Activated CD4-positive, alpha-beta T cell treated with anti-CD3 and anti-CD28 coated beads, Interleukin-2, amount 50 U/mL, for 16 hours (primary cell): ENCODE measurements around the gene RIPK3.
"Not testable (repeated sequence)": the region's sequence is repeated elsewhere in the genome, so short reads cannot be mapped to it uniquely, and the experiment has no call there.

Experiments
- DNase-seq: peaks from one replicate; pipeline ENCODE4 v3.0.0-alpha.2; 2020

Gene RIPK3

DNA sequence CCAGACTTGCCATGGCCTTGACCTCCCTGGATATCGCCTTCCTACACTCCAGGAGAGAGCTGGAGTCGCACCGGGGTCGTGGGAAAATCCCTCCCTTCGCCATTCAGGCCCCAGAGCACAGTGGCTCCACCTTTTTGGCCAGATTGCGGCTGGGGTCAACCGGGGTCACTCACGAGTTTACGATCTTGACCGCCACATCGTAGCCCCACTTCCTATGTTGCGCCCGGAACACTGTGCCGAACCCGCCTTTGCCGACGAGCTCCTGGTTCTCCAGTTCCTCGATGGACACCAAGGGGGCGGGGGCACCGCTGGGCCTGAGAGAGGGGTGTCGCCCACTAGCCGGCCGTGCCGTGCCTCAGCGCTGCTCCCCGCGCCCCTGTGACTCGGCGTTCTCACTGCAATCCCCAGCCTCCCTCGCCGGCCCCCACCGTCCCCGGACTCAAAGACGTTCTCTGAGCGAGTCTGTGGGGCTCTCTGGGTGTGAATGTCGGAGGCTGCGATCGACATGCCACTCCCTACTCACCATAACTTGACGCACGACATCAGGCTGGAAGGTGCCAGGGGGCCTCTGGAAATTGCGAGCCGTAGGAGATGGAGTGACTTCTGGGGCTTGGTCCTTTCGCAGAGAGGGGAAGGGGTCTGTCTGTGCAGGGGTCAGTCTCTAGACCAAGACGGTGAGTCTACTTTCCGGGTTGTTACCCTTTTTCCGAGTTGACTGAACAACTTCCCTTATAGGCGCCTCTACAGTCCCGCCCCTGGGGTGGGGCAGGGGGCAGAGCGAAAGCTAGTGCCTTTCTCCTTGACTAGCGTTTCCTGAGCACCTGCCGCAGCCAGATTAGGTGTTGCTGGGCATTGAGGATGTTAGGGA, at the start of gene RIPK3:
Gene RIPK3 (minus strand): TSS at position 708 of the 868 bp plus-strand sequence. CDS start 165 bp downstream, at position 543.
- DNase-seq, result peak; percentile 67

DNA sequence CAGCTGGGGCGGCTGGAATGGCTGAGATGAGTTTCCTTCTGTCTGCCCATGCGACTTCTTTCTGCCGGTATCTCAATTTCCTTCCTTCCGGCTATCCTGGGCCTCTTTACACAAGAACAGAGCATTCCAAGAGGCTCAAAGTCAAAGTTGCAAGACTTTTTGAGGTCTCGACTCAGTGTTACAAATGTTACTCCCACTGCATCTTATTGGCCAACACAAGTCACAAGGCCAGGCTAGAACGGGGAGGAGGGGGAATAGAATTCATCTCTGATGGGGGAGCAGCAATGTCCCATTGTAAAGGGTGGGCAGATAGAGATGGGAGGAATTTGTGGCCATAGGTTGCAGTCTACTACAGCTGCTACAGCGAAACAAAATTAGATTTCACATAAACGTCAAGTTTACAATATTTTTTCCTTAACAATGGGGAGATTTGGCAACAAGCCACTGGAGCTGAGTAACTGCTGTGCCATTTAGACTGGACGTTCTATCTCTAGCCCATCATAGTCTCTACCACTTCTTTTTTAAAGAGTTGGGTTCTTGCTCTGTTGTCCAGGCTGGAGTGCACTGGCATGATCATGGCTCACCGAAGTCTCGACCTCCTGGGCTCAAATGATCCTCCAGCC, 49.5 kb upstream of the RIPK3 start:
- no peak for DNase-seq

DNA sequence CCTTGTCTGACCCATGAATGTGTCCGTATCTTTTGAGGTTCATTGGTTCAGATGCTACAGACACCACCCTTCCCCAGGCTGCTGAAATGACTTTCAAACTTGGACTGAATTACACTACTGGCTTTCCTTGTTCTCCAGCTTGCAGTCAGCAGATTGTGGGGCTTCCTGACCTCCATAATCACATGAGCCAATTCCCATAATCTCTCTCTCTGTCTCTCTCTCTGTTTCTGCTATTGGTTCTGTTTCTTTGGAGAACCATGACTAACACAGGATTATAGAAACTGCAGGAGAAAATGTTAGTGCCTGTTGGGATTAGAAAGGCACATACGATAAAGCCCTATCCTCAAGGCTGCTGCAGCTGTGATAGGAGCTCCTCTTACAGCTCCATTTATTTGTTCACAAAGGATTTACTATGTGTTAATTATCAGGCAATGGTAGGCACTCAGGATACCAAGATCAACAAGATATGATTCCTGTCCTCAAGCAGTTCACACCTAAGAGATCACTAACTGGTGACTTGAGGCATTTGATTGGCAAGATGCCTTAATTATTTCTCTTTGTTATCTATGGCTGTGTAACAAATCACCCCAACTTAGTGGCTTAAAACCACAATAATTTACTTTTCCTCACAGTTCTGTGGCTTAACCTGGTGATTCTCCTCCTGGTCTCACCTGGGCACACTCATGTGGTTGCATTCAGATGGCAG, 48.8 kb upstream of the RIPK3 start:
- no peak for DNase-seq

DNA sequence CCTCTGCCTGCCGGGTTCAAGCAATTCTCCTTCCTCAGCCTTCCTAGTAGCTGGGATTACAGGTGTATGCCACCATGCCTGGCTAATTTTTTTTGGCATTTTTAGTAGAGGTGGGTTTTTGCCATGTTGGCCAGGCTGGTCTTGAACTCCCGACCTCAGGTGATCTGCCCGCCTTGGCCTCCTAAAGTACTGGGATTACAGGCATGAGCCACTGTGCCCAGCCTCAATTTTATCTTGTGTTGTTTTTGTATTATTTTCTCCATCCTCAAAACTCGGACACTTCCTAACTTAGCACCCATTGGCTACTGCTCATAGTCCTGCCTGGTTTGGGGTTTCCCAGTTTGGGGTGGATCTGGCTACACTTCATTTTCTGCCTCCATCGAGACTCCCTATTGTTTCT, 47.8 kb upstream of the RIPK3 start:
- not testable (repeated sequence) for DNase-seq

DNA sequence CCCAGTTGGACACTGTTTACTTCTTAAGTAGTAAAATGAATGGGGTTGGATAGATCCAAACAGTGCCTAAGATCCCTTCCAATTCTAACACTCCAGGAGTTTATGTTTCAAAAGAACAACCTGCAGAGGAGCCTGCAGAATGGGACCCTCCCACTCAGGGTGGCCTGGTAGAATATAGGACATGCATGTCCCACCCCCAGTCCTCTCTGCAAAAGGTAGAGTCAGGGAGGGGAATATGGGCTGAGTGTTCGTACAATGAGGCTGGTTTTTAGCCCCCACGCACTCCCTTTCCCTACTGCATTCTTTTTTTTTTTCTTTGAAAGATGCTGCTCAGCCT, 47.2 kb upstream of the RIPK3 start:
- DNase-seq, result no peak

DNA sequence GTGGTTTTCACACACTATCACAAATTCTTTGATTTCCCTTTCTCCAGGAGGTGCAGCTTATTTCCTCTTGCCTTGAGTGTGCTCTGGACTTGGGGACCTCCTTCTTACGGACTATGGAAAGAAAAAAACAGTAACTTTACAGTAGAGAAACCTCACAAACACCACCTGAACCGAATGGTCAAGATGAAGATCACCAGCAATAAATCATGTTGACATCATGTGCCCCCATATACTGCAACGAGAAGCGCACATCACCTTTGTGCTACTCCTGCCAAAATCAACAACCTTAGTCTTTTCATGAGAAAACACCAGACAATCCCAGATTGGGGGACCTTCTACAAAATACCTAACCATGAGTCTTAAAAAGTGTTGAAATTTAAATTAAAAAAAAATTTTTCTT, 45.7 kb upstream of the RIPK3 start:
- no peak for DNase-seq

DNA sequence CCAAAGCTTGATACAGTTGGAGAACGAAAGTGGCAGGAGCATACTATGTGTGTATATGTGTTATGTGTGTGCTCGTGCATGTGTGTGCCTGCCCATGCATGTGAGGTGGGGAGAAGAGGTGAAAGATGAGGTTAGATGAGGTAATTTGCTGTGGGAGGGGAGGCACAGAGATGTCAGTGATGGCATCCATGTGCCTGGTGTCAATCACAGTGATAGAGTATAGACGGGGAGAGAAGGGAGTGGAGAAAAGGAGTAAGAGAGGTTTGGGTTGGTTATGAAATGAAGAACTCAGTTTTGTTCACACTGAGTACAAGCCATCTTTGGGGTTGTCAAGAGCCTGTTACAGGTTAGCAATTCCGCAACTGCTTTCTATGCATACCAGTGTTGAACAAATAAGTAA, 44.4 kb upstream of the RIPK3 start:
- no peak for DNase-seq

DNA sequence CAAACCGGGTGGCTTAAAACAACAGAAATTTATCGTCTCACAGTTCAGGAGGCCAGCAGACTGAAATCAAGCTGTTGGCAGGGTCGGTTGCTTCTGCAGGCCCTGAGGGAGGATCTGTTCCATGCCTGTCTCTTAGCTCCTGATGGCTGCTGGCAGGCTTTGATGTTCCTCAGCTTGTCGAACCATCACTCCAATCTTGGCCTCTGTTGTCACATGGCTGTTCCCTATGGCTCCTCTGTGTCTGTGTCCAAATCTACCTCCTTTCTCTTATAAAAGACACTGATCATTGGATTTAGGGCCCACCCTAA, 42.2 kb upstream of the RIPK3 start:
- no peak for DNase-seq

DNA sequence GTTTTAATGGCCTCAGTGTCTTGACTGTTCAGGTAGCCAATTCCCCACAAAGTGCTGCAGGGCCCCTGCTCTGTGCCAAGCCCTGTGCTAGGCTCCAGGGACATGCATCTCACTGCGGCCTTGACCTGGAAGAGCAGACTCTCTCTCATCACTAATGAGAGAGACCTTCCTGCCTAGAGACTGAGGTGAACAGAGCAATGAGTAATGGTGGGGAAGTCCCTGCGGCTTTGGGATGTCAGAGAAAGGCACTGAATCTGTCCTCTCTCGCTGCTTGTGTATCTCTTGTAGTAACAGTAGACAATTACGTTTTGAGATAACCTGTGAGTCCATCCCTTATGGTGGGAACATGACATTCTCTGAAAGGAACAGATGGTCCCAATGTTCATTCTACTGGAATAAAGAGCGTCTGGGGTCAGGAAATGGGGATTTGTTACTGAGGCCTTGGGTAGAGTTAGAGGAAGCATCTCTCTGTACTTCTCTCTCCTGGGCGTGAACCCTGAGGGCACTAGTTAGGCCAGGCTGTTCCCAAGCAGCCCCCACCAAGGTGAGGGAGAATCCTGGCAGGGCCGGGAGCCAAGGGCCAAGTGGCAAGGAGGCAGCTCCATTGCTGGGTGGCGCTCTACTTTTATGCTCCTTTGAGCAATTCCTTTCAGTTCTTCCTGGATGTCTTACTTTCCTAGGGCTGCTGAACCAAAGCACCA, 41.7 kb upstream of the RIPK3 start:
- DNase-seq, result no peak

DNA sequence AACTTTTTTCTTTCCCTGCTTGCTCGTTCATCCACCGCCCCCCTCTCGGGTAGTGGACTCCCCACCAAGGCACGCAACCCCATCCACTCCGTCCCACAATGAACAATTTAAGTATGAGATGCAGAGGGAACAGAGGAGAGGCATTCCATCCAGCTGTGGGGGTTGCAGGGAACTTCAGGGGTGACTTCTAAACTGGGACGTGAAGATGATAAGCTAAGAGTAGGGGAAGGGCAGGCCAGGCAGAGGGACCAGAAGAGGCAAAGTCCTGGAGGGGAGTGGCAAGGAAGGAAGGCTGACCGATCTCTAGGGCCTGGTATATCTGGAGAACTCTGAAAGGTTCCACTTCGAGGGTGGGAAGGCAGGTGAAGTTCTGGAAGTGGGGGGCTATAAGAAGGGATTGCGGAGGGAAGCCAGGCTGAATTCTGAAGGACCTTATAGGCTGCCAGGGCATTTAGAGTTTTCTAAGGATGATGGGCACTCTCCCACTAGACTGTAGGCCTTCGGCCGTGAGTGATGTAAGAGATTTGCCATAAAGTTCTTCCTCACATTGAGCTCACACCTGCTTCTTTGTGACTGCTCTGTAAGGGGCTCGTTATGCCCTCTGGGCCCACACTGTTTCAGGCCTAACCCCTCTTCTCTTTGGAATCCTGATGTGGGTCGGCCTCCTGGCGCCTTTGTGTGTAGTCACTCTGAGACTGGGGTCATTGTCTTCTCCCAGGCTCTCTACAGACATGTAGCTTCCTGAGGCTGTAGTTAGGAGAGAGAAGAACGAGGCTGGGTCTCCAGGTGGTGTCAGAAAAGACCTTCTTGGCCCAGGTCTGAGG, 40.3 kb upstream of the RIPK3 start:
- no peak for DNase-seq

DNA sequence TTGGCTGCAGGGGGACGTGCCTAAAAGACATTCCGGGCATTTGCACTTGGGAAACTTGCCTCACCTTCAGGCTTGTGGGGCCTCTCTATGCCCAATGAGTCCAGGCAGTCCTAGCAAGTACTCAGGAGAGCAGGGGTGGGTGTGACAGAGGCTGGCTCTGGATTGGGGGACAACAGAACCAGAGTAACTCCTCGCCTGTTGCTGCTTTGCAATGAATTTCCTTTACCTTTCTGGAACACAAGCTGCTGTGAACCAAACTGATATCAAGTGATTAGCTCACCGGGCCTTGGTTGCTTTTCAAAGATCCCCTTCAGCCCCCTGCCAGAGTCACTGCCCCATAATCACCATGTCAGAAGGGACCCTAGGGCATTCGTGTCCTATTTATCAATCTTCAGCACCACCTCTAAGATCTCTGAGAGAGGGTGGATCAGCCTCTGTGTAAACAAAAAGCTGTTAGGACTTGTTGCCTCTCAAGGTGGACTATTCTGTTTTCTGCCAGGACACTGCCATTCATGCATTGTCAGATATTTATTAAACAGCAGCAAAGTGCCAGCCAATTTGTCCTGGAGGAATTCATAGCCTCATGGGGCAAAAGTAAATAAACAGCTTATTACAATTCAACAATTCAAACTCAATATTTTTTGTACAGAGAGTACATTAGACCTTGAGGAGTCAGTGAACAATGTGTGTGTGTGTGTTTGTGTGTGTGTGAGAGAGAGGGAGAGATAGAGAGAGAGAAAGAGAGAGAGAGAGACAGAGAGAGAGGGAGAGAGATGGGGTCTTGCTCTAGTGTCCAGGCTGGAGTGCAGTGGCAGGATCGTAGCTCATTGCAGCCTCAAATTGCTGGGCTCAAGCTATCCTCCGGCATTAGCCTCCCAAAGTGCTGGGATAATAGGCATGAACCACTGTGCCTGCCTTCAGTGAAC, 39.5 kb upstream of the RIPK3 start:
- DNase-seq, result no peak

DNA sequence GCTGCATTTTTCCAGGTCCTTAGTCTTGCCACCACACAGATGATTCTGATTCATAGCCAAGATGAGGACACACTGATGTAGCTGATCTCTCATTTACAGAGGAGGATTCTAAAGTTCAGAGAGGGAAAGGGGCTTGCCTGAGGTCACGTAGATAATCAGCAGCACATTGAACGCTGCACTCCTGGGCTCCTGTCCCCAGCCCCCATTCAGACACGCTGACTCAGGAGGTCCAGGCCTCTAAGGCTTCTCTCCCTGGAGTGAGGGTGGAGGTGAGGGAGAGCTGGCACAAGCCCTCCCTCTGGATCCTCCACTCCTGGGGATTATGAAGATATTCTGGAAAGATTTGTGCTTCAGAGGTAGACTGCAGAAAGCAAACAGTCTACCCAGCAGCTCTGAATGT, 38.5 kb upstream of the RIPK3 start:
- DNase-seq, result no peak

DNA sequence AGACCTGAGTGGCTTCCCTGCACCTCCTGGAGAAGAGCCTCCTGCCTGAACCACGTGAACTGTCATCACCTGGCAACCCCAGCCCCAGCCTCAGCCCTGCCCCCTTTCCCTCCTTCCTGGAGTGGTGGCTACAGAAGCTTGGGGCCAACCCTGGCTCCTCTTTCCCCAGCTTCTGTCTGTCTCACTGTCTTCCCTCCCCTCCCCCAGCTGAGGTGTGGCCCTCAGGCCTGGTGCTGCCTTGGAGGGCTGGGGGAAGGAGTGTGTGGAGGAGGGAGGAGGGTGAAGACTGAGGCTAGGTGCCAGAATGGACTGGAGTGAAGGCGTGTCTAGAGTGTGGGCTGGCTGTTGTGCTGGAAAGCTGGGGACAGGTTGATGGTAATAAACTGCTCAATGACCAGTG, 37.9 kb upstream of the RIPK3 start:
- DNase-seq, result no peak

DNA sequence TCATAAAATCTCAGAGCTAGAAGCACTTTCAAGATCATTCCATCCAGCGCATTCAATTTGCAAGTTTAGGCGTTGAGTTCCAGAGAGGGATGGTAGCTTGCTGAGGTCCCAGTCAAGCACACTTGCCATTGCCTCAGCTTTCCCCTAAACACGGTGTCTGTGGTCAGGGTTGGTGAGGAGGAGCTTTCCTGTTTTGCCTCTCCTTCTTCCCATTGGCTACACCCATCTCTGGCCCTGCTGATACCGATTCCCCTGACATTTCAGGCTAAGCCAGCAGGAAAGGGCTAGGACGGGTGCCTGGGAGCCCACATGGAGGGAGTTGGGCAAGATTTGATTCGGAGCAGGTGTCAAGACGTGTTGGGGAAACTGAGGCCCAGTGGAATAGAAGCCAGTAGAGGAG, 37.3 kb upstream of the RIPK3 start:
- DNase-seq, result no peak

DNA sequence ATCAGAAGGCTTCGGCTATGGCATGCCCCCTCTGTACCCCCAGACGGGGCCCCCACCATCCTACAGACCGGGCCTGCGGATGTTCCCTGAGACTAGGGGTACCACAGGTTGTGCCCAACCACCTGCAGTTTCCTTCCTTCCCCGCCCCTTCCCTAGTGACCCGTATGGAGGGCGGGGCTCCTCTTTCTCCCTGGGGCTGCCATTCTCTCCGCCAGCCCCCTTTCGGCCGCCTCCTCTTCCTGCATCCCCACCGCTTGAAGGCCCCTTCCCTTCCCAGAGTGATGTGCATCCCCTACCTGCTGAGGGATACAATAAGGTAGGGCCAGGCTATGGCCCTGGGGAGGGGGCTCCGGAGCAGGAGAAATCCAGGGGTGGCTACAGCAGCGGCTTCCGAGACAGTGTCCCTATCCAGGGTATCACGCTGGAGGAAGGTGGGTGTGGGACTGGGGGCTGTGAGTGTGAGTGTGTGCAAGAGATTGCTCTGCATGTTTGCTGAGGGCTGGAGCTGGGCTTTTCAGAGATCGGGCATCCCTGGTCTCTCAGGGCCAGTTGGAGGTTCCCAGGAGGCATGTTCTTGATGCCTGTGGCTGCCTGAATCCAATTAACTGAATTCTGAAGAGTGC, 36.8 kb upstream of the RIPK3 start:
- no peak for DNase-seq

DNA sequence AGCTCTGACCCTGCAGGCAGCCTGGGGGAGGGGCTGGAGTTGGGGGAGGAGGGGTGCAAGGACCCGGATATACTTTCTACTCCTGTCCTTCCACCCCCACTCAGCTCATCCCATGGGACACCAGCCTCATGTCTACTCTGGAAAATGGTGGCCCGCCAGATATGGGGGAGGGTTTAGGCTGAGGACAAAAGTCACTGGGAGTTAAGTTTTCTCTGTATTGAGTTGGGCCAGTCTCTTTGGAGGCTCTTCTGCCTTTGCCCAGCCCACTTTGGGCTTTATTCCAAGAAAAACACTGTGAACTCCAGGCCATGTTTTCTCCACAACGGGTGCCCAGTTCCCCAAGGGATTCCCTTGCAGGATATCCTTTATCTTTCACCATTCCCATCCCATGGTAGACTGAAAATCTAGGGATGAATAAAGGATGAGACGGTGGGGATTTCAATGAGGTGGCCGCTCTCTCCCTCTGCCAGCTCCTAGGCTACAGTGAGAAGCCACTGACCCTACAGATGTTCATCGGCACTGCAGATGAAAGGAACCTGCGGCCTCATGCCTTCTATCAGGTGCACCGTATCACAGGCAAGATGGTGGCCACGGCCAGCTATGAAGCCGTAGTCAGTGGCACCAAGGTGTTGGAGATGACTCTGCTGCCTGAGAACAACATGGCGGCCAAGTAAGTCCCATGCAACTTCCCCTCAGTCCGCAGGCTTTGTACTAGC, 33.1 kb upstream of the RIPK3 start:
- no peak for DNase-seq

DNA sequence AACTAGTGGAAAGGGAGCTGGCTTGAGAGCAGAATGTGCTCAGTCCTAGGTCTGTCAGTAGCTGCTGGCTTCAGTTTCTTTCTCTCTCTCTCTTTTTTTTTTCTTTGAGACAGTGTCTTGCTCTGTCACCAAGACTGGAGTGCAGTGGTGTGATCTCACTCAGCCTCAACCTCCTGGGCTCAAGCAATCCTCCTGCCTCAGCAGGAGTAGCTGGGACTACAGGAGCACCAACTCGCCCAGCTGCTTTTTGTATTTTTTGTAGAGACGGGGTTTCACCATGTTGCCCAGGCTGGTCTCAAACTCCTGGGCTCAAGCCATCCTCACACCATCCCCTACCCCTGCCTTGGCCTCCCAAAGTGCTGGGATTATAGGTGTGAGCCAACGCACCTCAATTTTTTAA, 31.8 kb upstream of the RIPK3 start:
- not testable (repeated sequence) for DNase-seq

DNA sequence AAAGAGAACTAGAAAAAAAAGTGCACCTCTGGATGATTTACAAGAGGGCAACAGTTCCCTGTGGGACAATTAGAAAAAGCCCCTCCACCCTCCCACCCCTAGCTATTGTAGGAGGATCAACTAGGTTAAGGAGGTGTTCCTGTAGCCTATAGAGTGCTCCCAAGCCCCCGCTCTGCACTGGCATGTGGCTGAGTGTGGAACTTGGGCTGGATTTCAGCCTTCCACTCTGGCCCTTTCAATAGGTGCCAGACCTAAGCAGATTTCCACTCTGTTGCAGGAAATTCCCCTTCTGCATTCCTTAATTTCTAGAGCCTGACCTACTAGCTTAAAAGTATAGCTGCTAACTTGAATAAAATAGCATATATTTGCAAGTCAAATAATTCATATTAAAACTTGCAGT, 31.0 kb upstream of the RIPK3 start:
- no peak for DNase-seq

DNA sequence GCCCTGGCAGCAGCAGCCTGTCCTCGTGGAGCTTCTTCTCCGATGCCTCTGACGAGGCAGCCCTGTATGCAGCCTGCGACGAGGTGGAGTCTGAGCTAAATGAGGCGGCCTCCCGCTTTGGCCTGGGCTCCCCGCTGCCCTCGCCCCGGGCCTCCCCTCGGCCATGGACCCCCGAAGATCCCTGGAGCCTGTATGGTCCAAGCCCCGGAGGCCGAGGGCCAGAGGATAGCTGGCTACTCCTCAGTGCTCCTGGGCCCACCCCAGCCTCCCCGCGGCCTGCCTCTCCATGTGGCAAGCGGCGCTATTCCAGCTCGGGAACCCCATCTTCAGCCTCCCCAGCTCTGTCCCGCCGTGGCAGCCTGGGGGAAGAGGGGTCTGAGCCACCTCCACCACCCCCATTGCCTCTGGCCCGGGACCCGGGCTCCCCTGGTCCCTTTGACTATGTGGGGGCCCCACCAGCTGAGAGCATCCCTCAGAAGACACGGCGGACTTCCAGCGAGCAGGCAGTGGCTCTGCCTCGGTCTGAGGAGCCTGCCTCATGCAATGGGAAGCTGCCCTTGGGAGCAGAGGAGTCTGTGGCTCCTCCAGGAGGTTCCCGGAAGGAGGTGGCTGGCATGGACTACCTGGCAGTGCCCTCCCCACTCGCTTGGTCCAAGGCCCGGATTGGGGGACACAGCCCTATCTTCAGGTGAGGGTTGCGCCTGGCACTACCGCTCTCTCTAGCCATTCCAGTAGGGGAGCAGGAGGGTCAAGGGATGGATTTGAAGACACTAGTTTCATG, 30.3 kb upstream of the RIPK3 start:
- no peak for DNase-seq

DNA sequence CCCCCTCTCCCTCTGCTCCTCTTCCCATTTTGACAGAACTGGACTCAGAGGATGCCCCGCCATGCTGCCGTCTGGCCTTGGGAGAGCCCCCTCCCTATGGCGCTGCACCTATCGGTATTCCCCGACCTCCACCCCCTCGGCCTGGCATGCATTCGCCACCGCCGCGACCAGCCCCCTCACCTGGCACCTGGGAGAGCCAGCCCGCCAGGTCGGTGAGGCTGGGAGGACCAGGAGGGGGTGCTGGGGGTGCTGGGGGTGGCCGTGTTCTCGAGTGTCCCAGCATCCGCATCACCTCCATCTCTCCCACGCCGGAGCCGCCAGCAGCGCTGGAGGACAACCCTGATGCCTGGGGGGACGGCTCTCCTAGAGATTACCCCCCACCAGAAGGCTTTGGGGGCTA, 29.7 kb upstream of the RIPK3 start:
- no peak for DNase-seq
